GM10266 (cell line): ENCODE data around the gene GPNMB.
"Not testable (repeated sequence)": the region's sequence is repeated elsewhere in the genome, so short reads cannot be mapped to it uniquely, and the experiment has no call there.

ENCODE experiments used
- DNase-seq: peaks from one replicate; pipeline ENCODE4 v3.0.0; 2012; ENCODE audit errors: extremely low spot score
- CTCF ChIP-seq: IDR thresholded peaks from 2 replicates; pipeline ENCODE4 v1.5.1; 2012; ENCODE audit warnings: mild to moderate bottlenecking, low read depth; ENCODE audit not compliant: control insufficient read depth, insufficient read depth; ENCODE audit errors: missing control alignments

Gene GPNMB

GRCh38 chr7:23299770-23300300 lies 53.3 kb downstream of the GPNMB start:
- TF ChIP-seq CTCF, result no peak
- no peak for DNase-seq

GRCh38 chr7:23306936-23307521 lies 60.5 kb downstream of the GPNMB start:
- TF ChIP-seq CTCF, result no peak
- no peak for DNase-seq

GRCh38 chr7:23308754-23309153 lies 62.2 kb downstream of the GPNMB start:
- no peak for TF ChIP-seq CTCF
- no peak for DNase-seq

- DNase-seq, result not testable (repeated sequence)
Measured at GRCh38 chr7:23312141-23312540, 65.6 kb downstream of the GPNMB start.

GRCh38 chr7:23315366-23315765 lies 68.8 kb downstream of the GPNMB start:
- no peak for DNase-seq
- no peak for TF ChIP-seq CTCF
